Measurements from ENCODE around the gene TNRC18.

TNRC18 gene

DNA sequence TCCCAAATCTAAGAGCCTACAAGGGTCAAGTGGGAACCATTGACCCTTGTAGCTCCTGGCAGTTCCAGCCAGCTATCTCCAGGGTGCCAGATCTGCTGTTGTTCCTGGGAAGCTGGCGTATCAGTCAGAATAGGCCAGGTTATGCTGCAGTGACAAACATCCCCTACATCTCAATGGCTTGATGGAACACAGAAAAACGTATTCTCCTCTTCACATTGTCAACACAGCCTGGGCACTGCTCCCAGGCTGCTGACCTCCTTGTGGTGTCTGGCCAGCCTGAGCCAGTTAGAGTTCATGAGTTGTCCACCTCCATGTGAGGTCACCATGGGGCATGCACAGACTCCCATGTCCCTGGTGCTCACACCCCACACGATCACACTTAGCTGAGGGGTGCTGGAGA lies 9.5 kb upstream of the TNRC18 start:
- H3K27ac ChIP-seq (ENCODE audit: low read length), result no peak overlapping the region

GRCh38 chr7:5432691-5433090 lies 9.1 kb upstream of the TNRC18 start:
- H3K9me3 ChIP-seq (ENCODE audit: control insufficient read depth in 1 of 2, low read length in 2 of 2), result peaks cover 0 to 4% of the 10 kb centered on the region in 2 donors
- H3K36me3 ChIP-seq (ENCODE audit: control insufficient read depth in 1 of 2, insufficient read depth in 2 of 2, low read length in 2 of 2), result peaks cover 4 to 7% of the 10 kb centered on the region in 2 donors
- no peak overlapping the region for H3K4me3 ChIP-seq (ENCODE audit: low read depth in 1 of 2, low read length in 2 of 2)
- no peak overlapping the region for H3K27ac ChIP-seq (ENCODE audit: low read length)
- H3K4me1 ChIP-seq (ENCODE audit: control insufficient read depth in 1 of 2, insufficient read depth in 2 of 2, low read length in 2 of 2), result peaks cover 4 to 25% of the 10 kb centered on the region in 2 donors
- no peaks in the 10 kb centered on the region for H3K27me3 ChIP-seq (ENCODE audit: low read depth, low read length)

More for the DNA sequence above, 9.5 kb upstream of the TNRC18 start:
- peaks cover 4 to 29% of the 10 kb centered on the region in 2 donors for H3K4me1 ChIP-seq (ENCODE audit: control insufficient read depth in 1 of 2, insufficient read depth in 2 of 2, low read length in 2 of 2)
- H3K36me3 ChIP-seq (ENCODE audit: control insufficient read depth in 1 of 2, insufficient read depth in 2 of 2, low read length in 2 of 2), result peaks cover 4 to 7% of the 10 kb centered on the region in 2 donors
- no peak overlapping the region for H3K4me3 ChIP-seq (ENCODE audit: low read depth in 1 of 2, low read length in 2 of 2)
- H3K9me3 ChIP-seq (ENCODE audit: control insufficient read depth in 1 of 2, low read length in 2 of 2), result peaks cover 0 to 4% of the 10 kb centered on the region in 2 donors
- H3K27me3 ChIP-seq (ENCODE audit: low read depth, low read length), result no peaks in the 10 kb centered on the region

DNA sequence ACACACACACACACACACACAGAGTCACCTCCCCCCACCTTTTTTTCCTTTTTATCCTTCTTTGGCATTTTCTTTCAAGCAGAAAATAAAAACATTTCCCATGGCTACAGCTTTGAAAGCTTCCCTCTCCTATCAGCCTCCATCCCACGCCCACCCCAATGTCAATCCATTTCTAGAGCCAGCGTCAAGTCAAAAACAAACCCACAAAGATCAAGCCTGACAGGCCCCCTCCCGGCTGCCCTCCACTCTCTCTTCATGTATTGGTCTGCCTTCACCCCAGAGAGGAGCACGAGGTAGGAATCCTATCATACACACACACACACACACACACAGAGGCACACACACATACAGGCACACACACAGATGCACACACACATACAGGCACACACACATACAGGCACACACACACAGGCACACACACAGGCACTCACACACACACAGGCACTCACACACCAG lies 8.0 kb upstream of the TNRC18 start:
- peaks cover 4% of the 10 kb centered on the region in 2 donors for H3K36me3 ChIP-seq (ENCODE audit: control insufficient read depth in 1 of 2, insufficient read depth in 2 of 2, low read length in 2 of 2)
- H3K4me3 ChIP-seq (ENCODE audit: low read depth in 1 of 2, low read length in 2 of 2), result no peak overlapping the region
- H3K27ac ChIP-seq (ENCODE audit: low read length), result no peak overlapping the region
- H3K9me3 ChIP-seq (ENCODE audit: control insufficient read depth in 1 of 2, low read length in 2 of 2), result peaks cover 0 to 4% of the 10 kb centered on the region in 2 donors
- H3K27me3 ChIP-seq (ENCODE audit: low read depth, low read length), result no peaks in the 10 kb centered on the region
- H3K4me1 ChIP-seq (ENCODE audit: control insufficient read depth in 1 of 2, insufficient read depth in 2 of 2, low read length in 2 of 2), result peaks cover 4 to 25% of the 10 kb centered on the region in 2 donors

DNA sequence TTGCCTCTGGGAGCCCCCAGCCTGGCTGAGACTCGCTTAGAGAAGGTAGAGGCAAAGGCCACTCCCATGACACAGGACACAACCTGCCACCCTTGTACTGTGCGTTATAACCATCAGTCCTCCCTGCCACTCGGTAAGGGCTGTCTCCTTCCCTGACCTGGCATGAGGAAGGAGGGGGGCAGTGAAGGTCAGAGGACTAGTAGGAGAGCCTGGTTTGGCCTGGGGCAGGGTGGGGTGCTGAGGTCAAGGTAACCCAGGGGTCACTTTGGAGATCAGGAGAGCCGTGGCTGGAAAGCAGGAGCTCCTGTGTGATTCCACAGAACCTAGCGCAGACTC lies 6.9 kb upstream of the TNRC18 start:
- Histone ChIP-seq H3K27ac (ENCODE audit: low read length) (no peak overlapping the region), H3K36me3 (ENCODE audit: control insufficient read depth in 1 of 2, insufficient read depth in 2 of 2, low read length in 2 of 2) (peaks cover 4 to 11% of the 10 kb centered on the region in 2 donors), H3K27me3 (ENCODE audit: low read depth, low read length) (no peaks in the 10 kb centered on the region), H3K4me1 (ENCODE audit: control insufficient read depth in 1 of 2, insufficient read depth in 2 of 2, low read length in 2 of 2) (peaks cover 4 to 25% of the 10 kb centered on the region in 2 donors), H3K9me3 (ENCODE audit: control insufficient read depth in 1 of 2, low read length in 2 of 2) (peaks cover 0 to 4% of the 10 kb centered on the region in 2 donors), H3K4me3 (ENCODE audit: low read depth in 1 of 2, low read length in 2 of 2) (peak overlapping the region in 1 of 2 donors; percentile 91)

- peaks cover 4 to 16% of the 10 kb centered on the region in 2 donors for H3K36me3 ChIP-seq (ENCODE audit: control insufficient read depth in 1 of 2, insufficient read depth in 2 of 2, low read length in 2 of 2)
- H3K4me3 ChIP-seq (ENCODE audit: low read depth in 1 of 2, low read length in 2 of 2), result peak overlapping the region; percentile 71 to 91
- peaks cover 0 to 4% of the 10 kb centered on the region in 2 donors for H3K9me3 ChIP-seq (ENCODE audit: control insufficient read depth in 1 of 2, low read length in 2 of 2)
- H3K27me3 ChIP-seq (ENCODE audit: low read depth, low read length), result no peaks in the 10 kb centered on the region
- H3K27ac ChIP-seq (ENCODE audit: low read length), result peak overlapping the region; percentile 89
- peaks cover 4 to 25% of the 10 kb centered on the region in 2 donors for H3K4me1 ChIP-seq (ENCODE audit: control insufficient read depth in 1 of 2, insufficient read depth in 2 of 2, low read length in 2 of 2)
Observed at GRCh38 chr7:5429857-5430611, 6.4 kb upstream of the TNRC18 start.

DNA sequence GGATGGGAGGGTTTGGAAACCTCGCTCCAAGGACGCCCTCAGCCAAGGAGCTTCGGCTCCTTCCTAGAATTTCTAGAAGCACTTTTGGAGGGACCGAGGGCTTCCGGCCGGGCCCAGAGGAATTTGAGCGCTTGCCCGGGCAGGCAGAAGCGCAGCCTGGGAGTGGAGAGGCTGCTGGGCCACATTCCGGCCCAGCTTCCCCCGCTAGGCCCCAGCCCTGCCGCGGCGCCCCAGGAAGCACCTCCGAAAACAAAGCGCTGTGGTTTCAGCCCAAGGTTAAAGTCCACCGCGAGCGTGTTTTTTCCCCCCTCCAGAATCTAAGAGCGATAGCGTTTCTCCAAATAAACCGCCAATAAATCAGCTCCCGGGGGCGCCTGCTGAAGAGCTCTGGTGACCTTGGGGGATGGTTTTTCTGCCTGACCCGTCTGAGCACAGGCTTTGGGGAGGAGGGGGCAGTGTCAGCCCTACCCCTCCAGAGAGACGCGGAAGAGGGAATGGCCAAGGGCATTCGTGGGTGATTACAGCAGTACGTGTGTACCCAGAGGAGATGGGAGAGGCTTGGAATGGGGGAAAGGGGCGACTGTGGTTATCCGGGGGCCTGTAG lies 5.7 kb upstream of the TNRC18 start:
- Histone ChIP-seq H3K4me3 (ENCODE audit: low read depth in 1 of 2, low read length in 2 of 2) (peak overlapping the region; percentile 71 to 91), H3K36me3 (ENCODE audit: control insufficient read depth in 1 of 2, insufficient read depth in 2 of 2, low read length in 2 of 2) (peaks cover 4 to 22% of the 10 kb centered on the region in 2 donors), H3K4me1 (ENCODE audit: control insufficient read depth in 1 of 2, insufficient read depth in 2 of 2, low read length in 2 of 2) (peaks cover 4 to 25% of the 10 kb centered on the region in 2 donors), H3K9me3 (ENCODE audit: control insufficient read depth in 1 of 2, low read length in 2 of 2) (peaks cover 0 to 4% of the 10 kb centered on the region in 2 donors), H3K27me3 (ENCODE audit: low read depth, low read length) (no peaks in the 10 kb centered on the region), H3K27ac (ENCODE audit: low read length) (peak overlapping the region; percentile 89)

GRCh38 chr7:5428478-5429252 lies 5.0 kb upstream of the TNRC18 start:
- H3K4me3 ChIP-seq (ENCODE audit: low read depth in 1 of 2, low read length in 2 of 2), result peak overlapping the region; percentile 71 to 91
- H3K27me3 ChIP-seq (ENCODE audit: low read depth, low read length), result no peaks in the 10 kb centered on the region
- peaks cover 4 to 25% of the 10 kb centered on the region in 2 donors for H3K4me1 ChIP-seq (ENCODE audit: control insufficient read depth in 1 of 2, insufficient read depth in 2 of 2, low read length in 2 of 2)
- H3K9me3 ChIP-seq (ENCODE audit: control insufficient read depth in 1 of 2, low read length in 2 of 2), result peaks cover 0 to 4% of the 10 kb centered on the region in 2 donors
- peak overlapping the region; percentile 89 for H3K27ac ChIP-seq (ENCODE audit: low read length)
- peaks cover 4 to 26% of the 10 kb centered on the region in 2 donors for H3K36me3 ChIP-seq (ENCODE audit: control insufficient read depth in 1 of 2, insufficient read depth in 2 of 2, low read length in 2 of 2)

- H3K9me3 ChIP-seq (ENCODE audit: control insufficient read depth in 1 of 2, low read length in 2 of 2), result no peaks in the 10 kb centered on the region
- H3K4me1 ChIP-seq (ENCODE audit: control insufficient read depth in 1 of 2, insufficient read depth in 2 of 2, low read length in 2 of 2), result peaks cover 4 to 25% of the 10 kb centered on the region in 2 donors
- no peaks in the 10 kb centered on the region for H3K27me3 ChIP-seq (ENCODE audit: low read depth, low read length)
- H3K27ac ChIP-seq (ENCODE audit: low read length), result peak overlapping the region; percentile 89
- H3K36me3 ChIP-seq (ENCODE audit: control insufficient read depth in 1 of 2, insufficient read depth in 2 of 2, low read length in 2 of 2), result peaks cover 0 to 29% of the 10 kb centered on the region in 2 donors
- peak overlapping the region; percentile 71 to 91 for H3K4me3 ChIP-seq (ENCODE audit: low read depth in 1 of 2, low read length in 2 of 2)
Observed at GRCh38 chr7:5426226-5426475, 2.5 kb upstream of the TNRC18 start.

GRCh38 chr7:5425507-5426225 lies 2.0 kb upstream of the TNRC18 start:
- H3K4me1 ChIP-seq (ENCODE audit: control insufficient read depth in 1 of 2, insufficient read depth in 2 of 2, low read length in 2 of 2), result peaks cover 4 to 23% of the 10 kb centered on the region in 2 donors

DNA sequence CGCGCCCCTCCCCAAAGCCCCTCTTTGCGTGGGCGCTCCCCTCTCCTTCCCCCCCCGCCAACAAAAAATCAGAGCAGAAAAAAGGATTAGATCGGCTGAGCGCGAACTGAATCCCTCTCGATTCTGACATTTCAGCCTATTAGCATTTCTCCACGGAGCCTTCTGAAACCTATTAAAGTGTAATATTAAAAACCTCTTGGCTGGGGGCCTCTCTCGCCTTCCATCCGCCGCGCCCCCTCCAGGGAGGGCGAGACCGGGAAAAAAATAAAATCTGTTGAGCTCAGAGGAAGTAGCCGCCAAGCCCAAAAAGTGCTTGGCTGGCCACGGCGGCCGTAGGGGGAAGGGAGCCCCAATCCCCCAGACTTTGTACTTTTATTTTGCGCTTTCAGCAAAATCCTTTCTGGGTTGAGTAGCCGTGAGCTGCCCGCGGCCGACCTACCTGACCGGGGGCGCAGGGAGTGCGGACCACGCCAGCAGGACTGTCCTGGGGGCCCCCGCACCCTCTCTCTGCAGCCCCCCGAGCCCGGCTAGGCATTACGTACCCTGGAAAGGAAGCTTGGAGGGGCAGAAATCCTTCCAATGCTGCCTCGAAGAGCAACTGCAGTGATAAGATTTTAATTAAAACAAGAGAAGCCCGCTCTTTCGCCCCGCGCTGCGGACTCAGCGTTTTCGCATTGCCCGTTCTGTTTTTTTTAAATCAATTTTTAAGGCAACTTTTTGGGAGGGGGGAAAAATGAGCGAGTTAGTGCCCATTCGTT lies 1.3 kb upstream of the TNRC18 start:
- Histone ChIP-seq H3K27ac (ENCODE audit: low read length) (peak overlapping the region; percentile 89), H3K9me3 (ENCODE audit: control insufficient read depth in 1 of 2, low read length in 2 of 2) (no peaks in the 10 kb centered on the region), H3K36me3 (ENCODE audit: control insufficient read depth in 1 of 2, insufficient read depth in 2 of 2, low read length in 2 of 2) (peaks cover 0 to 29% of the 10 kb centered on the region in 2 donors), H3K4me3 (ENCODE audit: low read depth in 1 of 2, low read length in 2 of 2) (peak overlapping the region; percentile 71 to 91), H3K27me3 (ENCODE audit: low read depth, low read length) (no peaks in the 10 kb centered on the region), H3K4me1 (ENCODE audit: control insufficient read depth in 1 of 2, insufficient read depth in 2 of 2, low read length in 2 of 2) (peaks cover 0 to 16% of the 10 kb centered on the region in 2 donors)

More at GRCh38 chr7:5425507-5426225, 2.0 kb upstream of the TNRC18 start:
- Histone ChIP-seq H3K27ac (ENCODE audit: low read length) (peak overlapping the region; percentile 89), H3K9me3 (ENCODE audit: control insufficient read depth in 1 of 2, low read length in 2 of 2) (no peaks in the 10 kb centered on the region), H3K4me3 (ENCODE audit: low read depth in 1 of 2, low read length in 2 of 2) (peak overlapping the region; percentile 71 to 91), H3K27me3 (ENCODE audit: low read depth, low read length) (no peaks in the 10 kb centered on the region), H3K36me3 (ENCODE audit: control insufficient read depth in 1 of 2, insufficient read depth in 2 of 2, low read length in 2 of 2) (peaks cover 0 to 29% of the 10 kb centered on the region in 2 donors)
